Renal cortical epithelial cell (primary cell): ENCODE measurements around the gene ALLC. TPM values are rescaled to one million over a fixed set of nuclear protein-coding genes. Genes with fewer than 3 reads are reported as not detected.
"Not testable (repeated sequence)": the region's sequence is repeated elsewhere in the genome, so short reads cannot be mapped to it uniquely, and the experiment has no call there.

Experiments
- DNase-seq: peaks from one replicate; pipeline ENCODE4 v3.0.0-alpha.2; 2011; ENCODE audit warnings: low read depth
- total RNA-seq: library from RNA; depleted of rRNA; stranded (reverse); fragments of >200 nt; gene quantifications from 2 replicates; pipeline ENCODE4 v1.2.3, GENCODE V29; 2014

The ALLC gene
- total RNA-seq, 1 donor from 2014 or later, result not detected

GRCh38 chr2:3626118-3626811 is 31.7 kb upstream of the ALLC start:
- DNase-seq, result no peak

- no peak for DNase-seq
Observed at GRCh38 chr2:3626812-3627499, 31.0 kb upstream of the ALLC start.

- no peak for DNase-seq
Observed at GRCh38 chr2:3627500-3628100, 30.4 kb upstream of the ALLC start.

GRCh38 chr2:3628241-3628679 is 29.7 kb upstream of the ALLC start:
- no peak for DNase-seq

GRCh38 chr2:3628800-3629199 is 29.2 kb upstream of the ALLC start:
- no peak for DNase-seq

- no peak for DNase-seq
Observed at GRCh38 chr2:3630631-3631030, 27.4 kb upstream of the ALLC start.

- DNase-seq, result no peak
Observed at GRCh38 chr2:3631161-3631850, 26.7 kb upstream of the ALLC start.

- DNase-seq, result no peak
Observed at GRCh38 chr2:3631851-3632659, 25.9 kb upstream of the ALLC start.

- DNase-seq, result no peak
Observed at GRCh38 chr2:3633089-3633981, 24.7 kb upstream of the ALLC start.

- no peak for DNase-seq
Observed at GRCh38 chr2:3633982-3634595, 23.9 kb upstream of the ALLC start.

GRCh38 chr2:3634596-3635121 is 23.3 kb upstream of the ALLC start:
- no peak for DNase-seq

GRCh38 chr2:3635171-3635974 is 22.6 kb upstream of the ALLC start:
- no peak for DNase-seq

GRCh38 chr2:3635975-3636327 is 22.0 kb upstream of the ALLC start:
- DNase-seq, result not testable (repeated sequence)

GRCh38 chr2:3636586-3637310 is 21.3 kb upstream of the ALLC start:
- no peak for DNase-seq

- no peak for DNase-seq
Observed at GRCh38 chr2:3637311-3637675, 20.7 kb upstream of the ALLC start.

- DNase-seq, result no peak
Observed at GRCh38 chr2:3637692-3638455, 20.1 kb upstream of the ALLC start.

- DNase-seq, result no peak
Observed at GRCh38 chr2:3638456-3638810, 19.6 kb upstream of the ALLC start.
